Measurements from ENCODE around the gene MAP3K4. TPM values are rescaled to one million over a fixed set of nuclear protein-coding genes. Genes with fewer than 3 reads are reported as not detected.

The MAP3K4 gene
- total RNA-seq, 1 experiment from 2014 or later, result 54.3 TPM

DNA sequence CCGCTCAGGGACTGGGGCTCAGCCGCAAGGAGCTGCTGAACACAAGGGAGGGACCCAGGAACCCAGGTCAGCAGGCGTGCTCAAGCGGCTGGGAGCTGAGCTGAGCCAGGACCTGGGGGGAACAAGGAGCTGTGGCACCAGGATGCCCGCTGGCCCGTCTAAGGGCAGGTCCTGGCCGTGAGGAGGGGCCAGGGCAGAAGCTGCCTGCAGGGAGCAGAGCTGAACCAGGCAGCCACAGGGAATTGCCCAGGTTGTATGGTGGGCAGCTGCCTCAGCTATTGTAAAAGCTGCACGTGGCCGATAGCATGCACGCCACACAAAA is 148.9 kb downstream of the MAP3K4 start:
- TF ChIP-seq, protein P1, sequence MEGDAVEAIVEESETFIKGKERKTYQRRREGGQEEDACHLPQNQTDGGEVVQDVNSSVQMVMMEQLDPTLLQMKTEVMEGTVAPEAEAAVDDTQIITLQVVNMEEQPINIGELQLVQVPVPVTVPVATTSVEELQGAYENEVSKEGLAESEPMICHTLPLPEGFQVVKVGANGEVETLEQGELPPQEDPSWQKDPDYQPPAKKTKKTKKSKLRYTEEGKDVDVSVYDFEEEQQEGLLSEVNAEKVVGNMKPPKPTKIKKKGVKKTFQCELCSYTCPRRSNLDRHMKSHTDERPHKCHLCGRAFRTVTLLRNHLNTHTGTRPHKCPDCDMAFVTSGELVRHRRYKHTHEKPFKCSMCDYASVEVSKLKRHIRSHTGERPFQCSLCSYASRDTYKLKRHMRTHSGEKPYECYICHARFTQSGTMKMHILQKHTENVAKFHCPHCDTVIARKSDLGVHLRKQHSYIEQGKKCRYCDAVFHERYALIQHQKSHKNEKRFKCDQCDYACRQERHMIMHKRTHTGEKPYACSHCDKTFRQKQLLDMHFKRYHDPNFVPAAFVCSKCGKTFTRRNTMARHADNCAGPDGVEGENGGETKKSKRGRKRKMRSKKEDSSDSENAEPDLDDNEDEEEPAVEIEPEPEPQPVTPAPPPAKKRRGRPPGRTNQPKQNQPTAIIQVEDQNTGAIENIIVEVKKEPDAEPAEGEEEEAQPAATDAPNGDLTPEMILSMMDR (conservative IDR thresholded peaks at IDR 0.05), result no peak
- no peak overlapping the region for H3K18ac ChIP-seq (ENCODE audit: insufficient read length, low read depth, low read length)
- no peak overlapping the region for H3K27ac ChIP-seq (ENCODE audit: insufficient read length, low read depth, low read length)
- no peak overlapping the region for H2BK12ac ChIP-seq (ENCODE audit: insufficient read length, low read depth, low read length)
- H3K23me2 ChIP-seq (ENCODE audit: insufficient read length, low read depth, low read length, poor library complexity, severe bottlenecking), result no peaks in the 10 kb centered on the region
- no peak overlapping the region for H4K8ac ChIP-seq (replicated peaks; ENCODE audit: insufficient read length, low read depth, low read length)
- Mint-ChIP-seq H3K27me3 (ENCODE audit: low read depth) (no peaks in the 10 kb centered on the region; the same call in 1 of the 2 replicates), H3K27ac (no peak overlapping the region), H3K36me3 (ENCODE audit: insufficient read depth in 1 of 3, low read depth in 3 of 3) (peaks cover 26 to 54% (median 49%) of the 10 kb centered on the region in 3 experiments), H3K4me1 (peaks cover 0 to 10% of the 10 kb centered on the region in 2 experiments; a peak in 3 of 4 replicates), H3K9me3 (no peaks in the 10 kb centered on the region), H3K4me3 (no peak overlapping the region)
- H3K23ac ChIP-seq (ENCODE audit: insufficient read length, low read depth, low read length), result no peak overlapping the region
- no peak overlapping the region for H3K9ac ChIP-seq (ENCODE audit: extremely low read depth, insufficient read length, low read length)
- no peaks in the 10 kb centered on the region for H3K79me2 ChIP-seq (ENCODE audit: insufficient read depth, low read length)
- no peak for DNase-seq
- H2BK20ac ChIP-seq (ENCODE audit: low read depth, low read length, poor library complexity, severe bottlenecking), result no peak overlapping the region
- H4K91ac ChIP-seq (ENCODE audit: insufficient read length, low read depth, low read length), result no peak overlapping the region
- H2AK5ac ChIP-seq (ENCODE audit: insufficient read length, low read length), result no peak overlapping the region
- no peak overlapping the region for H2AFZ ChIP-seq (ENCODE audit: low read length)
- no CpG with 5 or more reads among the region's 10 CpGs for WGBS (ENCODE audit: extremely low coverage, insufficient read length, low lambda C conversion rate)
- H3K27me3 ChIP-seq (ENCODE audit: insufficient read depth, low read length), result no peaks in the 10 kb centered on the region
- no peak overlapping the region for H2BK15ac ChIP-seq (ENCODE audit: low read depth, low read length)
- no peak overlapping the region for H4K5ac ChIP-seq (ENCODE audit: insufficient read length, low read depth, low read length)
- no peak overlapping the region for H3K14ac ChIP-seq (ENCODE audit: insufficient read depth, low read length)
- H3K9me3 ChIP-seq (ENCODE audit: control insufficient read depth, low read depth, low read length), result no peaks in the 10 kb centered on the region
- H3K56ac ChIP-seq (ENCODE audit: insufficient read length, low read depth, low read length), result no peak overlapping the region
- H4K20me1 ChIP-seq (ENCODE audit: control insufficient read depth, insufficient read depth, insufficient read length), result no peaks in the 10 kb centered on the region
- H3K4ac ChIP-seq (ENCODE audit: low read depth, low read length), result no peak overlapping the region
- H3K79me1 ChIP-seq (ENCODE audit: insufficient read depth, low read depth, low read length, poor library complexity, severe bottlenecking), result no peaks in the 10 kb centered on the region
- no peak overlapping the region for H2BK5ac ChIP-seq (ENCODE audit: insufficient read length, low read length)
- H3K4me1 ChIP-seq (ENCODE audit: insufficient read depth, low read length), result no peaks in the 10 kb centered on the region
- H3T11ph ChIP-seq (ENCODE audit: low read length), result no peak overlapping the region
- no peak overlapping the region for H3K4me2 ChIP-seq (ENCODE audit: insufficient read depth, insufficient read length, low read length)
- H2BK120ac ChIP-seq (ENCODE audit: low read depth, low read length, poor library complexity, severe bottlenecking), result no peak overlapping the region
